A549 (cell line): ENCODE results near the gene ADTRP.

Experiments
- CTCF ChIP-seq: fragments of >200 bp; sonication (Bioruptor Twin); formaldehyde crosslinking; IDR thresholded peaks from 3 replicates; pipeline ENCODE4 v1.5.1; 2016
- ELK1 ChIP-seq: fragments of 150-350 bp; IDR thresholded peaks from 2 replicates; pipeline ENCODE4 v1.6.1; 2014; ENCODE audit warnings: low read depth, mild to moderate bottlenecking, low read length
- EP300 ChIP-seq, 2 experiments: fragments of >200 bp; sonication (Bioruptor Twin); formaldehyde crosslinking; IDR thresholded peaks; 2 replicates in 1 of 2; 3 replicates in 1 of 2; pipeline ENCODE4 v1.6.1; 2016 to 2017
- ESRRA ChIP-seq: fragments of 150-350 bp; IDR thresholded peaks from 2 replicates; pipeline ENCODE4 v1.6.1; 2014; ENCODE audit warnings: mild to moderate bottlenecking, low read length, borderline replicate concordance
- KDM5A ChIP-seq: fragments of 200-600 bp; sonication (generic); IDR thresholded peaks from 2 replicates; pipeline ENCODE4 v1.6.1; 2016; ENCODE audit warnings: antibody characterized with exemption, mild to moderate bottlenecking
- POLR2A ChIP-seq: IDR thresholded peaks from 2 replicates; pipeline ENCODE4 v1.6.1; 2012; ENCODE audit warnings: mild to moderate bottlenecking, low read length
- RAD21 ChIP-seq, 2 experiments: fragments of >200 bp in 1 of 2; sonication (Bioruptor Twin) in 1 of 2; formaldehyde crosslinking in 1 of 2; IDR thresholded peaks in 1 of 2; conservative IDR thresholded peaks in 1 of 2; 2 replicates in 1 of 2; 3 replicates in 1 of 2; pipeline ENCODE4 v1.6.1; 2012 to 2018; ENCODE audit warnings: inconsistent platforms in 1 of 2
- REST ChIP-seq: fragments of 200-600 bp; sonication (generic); IDR thresholded peaks from 2 replicates; pipeline ENCODE4 v1.6.1; 2016; ENCODE audit warnings: antibody characterized with exemption, mild to moderate bottlenecking, moderate library complexity
- SREBF2 ChIP-seq: fragments of 450-650 bp; IDR thresholded peaks from 2 replicates; pipeline ENCODE4 v1.6.1; 2014; ENCODE audit warnings: mild to moderate bottlenecking, moderate library complexity
- ZFP36 ChIP-seq: fragments of 450-650 bp; IDR thresholded peaks from 2 replicates; pipeline ENCODE4 v1.6.1; 2014; ENCODE audit warnings: borderline replicate concordance; ENCODE audit not compliant: partially characterized antibody
- TF ChIP-seq, protein P1 (sequence below): IDR thresholded peaks from 2 replicates; pipeline ENCODE4 v1.6.1; 2012
- TF ChIP-seq, protein P2 (sequence below): fragments of 450-650 bp; IDR thresholded peaks from 2 replicates; pipeline ENCODE4 v1.6.1; 2014; ENCODE audit warnings: antibody characterized with exemption

DNA sequence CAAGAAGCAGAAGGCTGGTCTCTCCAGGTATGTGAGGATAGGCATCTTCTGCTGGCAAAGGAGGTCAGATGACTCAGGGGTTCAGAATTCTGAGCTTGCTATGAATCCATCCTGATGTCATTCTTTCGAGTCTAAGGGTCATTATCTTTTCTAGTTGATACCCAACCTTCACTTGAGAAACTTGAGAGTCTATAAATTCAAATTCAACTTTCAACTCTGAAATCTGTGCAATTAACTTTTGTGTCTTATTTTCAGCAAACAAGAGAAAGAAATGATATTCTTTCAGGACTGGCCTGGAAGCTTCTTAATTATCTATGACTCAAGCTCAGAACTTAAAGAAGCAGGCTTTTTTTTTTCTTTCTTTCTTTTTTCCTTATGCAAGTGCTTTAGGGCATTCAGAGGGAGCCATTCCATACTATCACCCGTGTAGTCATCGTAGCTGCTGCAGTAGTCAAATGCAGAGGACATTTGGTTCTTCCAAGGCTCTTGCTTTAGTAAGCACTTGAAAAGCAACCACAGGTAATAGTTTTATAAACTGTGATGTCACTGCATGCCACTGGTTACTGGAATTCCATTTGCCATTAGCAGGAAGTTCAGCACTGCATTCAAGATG lies 93.0 kb downstream of the ADTRP start:
- TF ChIP-seq RAD21 (conservative IDR thresholded peaks at IDR 0.05 in 1 of 2, IDR thresholded peaks at IDR 0.05 in 1 of 2) (no peak), CTCF (no peak), ELK1 (no peak), EP300 (IDR thresholded peaks at IDR 0.05) (peak in 1 of 2 experiments; percentile 40; a peak in 1 of 5 replicates), ESRRA (no peak), POLR2A (no peak), ZFP36 (no peak), KDM5A (no peak), REST (no peak), SREBF2 (no peak)
- TF ChIP-seq, protein P1, sequence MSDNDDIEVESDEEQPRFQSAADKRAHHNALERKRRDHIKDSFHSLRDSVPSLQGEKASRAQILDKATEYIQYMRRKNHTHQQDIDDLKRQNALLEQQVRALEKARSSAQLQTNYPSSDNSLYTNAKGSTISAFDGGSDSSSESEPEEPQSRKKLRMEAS, result 0 out of 2 replicates have a peak, but pooled peaks have one; percentile 21
- TF ChIP-seq, protein P2, sequence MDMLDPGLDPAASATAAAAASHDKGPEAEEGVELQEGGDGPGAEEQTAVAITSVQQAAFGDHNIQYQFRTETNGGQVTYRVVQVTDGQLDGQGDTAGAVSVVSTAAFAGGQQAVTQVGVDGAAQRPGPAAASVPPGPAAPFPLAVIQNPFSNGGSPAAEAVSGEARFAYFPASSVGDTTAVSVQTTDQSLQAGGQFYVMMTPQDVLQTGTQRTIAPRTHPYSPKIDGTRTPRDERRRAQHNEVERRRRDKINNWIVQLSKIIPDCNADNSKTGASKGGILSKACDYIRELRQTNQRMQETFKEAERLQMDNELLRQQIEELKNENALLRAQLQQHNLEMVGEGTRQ, result no peak
